Measurements from ENCODE around the gene OR6K3.
"Not testable (repeated sequence)": the region's sequence is repeated elsewhere in the genome, so short reads cannot be mapped to it uniquely, and the experiment has no call there.

The OR6K3 gene, protein sequence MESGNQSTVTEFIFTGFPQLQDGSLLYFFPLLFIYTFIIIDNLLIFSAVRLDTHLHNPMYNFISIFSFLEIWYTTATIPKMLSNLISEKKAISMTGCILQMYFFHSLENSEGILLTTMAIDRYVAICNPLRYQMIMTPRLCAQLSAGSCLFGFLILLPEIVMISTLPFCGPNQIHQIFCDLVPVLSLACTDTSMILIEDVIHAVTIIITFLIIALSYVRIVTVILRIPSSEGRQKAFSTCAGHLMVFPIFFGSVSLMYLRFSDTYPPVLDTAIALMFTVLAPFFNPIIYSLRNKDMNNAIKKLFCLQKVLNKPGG

DNA sequence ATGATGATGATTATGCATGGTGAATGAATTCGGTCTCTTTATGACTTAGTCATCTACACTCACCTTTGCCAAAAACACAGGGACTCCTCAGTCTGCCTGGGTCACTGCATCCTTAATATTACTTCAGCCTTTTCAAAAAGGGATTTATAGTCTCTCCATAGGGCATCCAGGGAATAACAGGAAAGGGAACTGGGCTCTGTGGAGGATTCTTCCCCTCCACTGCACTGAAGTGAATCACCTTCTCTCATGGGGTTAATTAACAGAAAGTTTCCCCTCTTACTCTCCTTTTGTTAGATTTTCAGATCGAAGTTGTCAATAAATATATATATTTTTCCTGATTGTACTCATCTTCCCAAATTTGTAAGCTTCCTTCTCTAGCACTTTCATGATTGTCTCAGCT is at the start of gene OR6K3:
Gene OR6K3, minus strand, starts transcription at position 101 of the 400 bp plus-strand sequence. CDS start 2,605 bp downstream, outside the sequence.
- DNase-seq: no peak

DNA sequence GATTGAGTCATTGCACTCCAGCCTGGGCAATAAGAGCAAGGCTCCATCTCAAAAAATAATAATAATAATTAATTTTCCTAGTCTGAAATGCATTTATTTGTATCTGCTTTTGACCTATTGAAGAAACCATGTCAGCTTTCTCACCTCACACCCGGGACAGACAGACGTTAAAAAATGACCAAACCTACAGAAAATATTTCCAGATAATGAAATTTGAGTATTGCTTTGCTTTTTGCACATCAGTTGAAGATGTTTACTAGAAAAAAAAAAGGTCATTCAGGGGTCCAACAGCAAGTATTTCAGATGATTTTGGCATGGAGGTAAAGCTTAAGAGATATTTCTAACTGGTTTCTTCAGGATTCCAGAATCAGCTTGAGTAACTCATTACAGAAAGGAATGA is 33.9 kb upstream of the OR6K3 start, which contains the start of gene OR6K6:
Gene OR6K6, plus strand, starts transcription at position 301 of the 400 bp plus-strand sequence. CDS start 168 bp downstream, outside the sequence.
- no peak for DNase-seq

DNA sequence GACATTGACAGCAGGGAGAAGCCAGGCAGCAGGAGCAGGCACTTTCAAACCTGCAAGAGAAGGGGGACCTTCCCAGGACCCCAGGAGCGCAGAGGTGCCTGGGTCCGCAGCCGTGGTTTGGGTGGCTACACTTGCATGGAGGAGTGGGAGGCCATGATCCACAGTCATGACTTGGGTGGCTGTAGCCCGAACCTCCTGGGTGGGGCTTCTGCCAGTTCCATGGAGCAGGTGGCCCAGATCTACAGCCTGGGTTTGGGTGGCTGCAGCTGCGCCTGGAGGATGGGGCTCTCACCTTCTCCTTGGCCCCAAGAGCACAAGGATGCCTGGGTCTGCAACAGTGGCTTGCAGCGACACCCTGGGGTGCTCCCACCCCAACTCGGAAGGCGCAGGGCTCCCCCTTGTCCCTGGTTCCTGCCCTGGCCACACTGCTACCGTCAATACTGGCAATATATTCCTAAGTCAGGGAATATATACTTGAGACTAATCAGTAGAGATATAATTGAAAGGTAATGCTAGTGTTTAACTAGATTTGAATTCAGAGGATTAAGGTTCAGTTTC is 31.7 kb upstream of the OR6K3 start:
- no peak for DNase-seq

DNA sequence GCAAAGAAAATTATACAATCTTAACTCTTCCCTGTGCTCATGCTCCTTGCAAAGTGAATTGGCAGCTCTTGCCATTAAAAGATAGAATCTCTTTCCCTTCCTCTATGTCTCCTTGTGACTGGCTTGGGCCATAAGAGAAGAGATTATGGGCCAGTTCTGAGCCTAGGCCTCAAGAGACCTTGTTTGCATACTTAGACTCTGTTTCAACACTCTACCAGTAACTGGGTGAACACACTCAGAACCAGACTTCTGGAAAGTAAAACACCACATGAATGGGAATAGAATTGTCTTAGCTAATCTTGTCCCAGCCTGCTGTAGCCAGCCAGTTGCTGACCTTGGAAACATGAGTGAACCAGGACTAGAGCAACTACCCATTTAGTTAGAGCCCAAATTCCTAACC is 15.3 kb upstream of the OR6K3 start:
- no peak for DNase-seq

DNA sequence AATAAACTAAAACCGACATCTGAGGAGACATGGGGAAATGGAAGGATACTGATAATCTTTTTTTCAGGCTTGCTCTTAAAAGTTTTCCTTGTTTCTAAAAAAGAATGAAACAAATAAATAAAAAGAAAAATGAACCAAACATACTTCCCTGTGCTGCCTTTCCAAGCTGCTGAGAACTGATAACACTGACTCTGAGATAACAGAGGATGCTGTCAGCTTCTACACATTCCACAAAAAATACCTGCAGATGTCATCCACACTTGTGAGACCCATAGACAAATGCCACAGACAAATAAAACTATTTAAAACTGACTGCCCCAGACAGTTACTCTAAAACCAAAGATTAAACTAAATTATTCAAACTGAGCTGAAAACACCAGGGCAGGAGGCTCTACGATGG is 12.0 kb upstream of the OR6K3 start:
- DNase-seq: no peak

DNA sequence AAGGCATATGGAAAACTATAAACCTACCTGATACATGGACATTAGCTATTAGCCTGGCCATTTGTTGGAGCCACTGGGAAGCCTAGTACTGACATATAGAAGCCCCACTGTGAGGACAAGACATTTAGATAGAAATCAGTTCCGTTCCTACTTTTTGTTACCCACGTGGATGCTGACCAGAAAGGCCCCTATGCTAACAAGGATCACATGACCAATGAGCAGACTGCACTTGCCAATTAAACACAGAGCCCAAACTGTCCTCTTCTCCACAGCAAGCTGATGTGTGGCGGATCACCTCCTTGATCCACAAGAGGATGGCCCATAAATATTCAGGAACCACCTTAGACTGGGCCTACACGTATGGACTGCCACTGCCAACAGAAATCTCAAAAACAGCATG is 11.2 kb upstream of the OR6K3 start:
- no peak for DNase-seq

DNA sequence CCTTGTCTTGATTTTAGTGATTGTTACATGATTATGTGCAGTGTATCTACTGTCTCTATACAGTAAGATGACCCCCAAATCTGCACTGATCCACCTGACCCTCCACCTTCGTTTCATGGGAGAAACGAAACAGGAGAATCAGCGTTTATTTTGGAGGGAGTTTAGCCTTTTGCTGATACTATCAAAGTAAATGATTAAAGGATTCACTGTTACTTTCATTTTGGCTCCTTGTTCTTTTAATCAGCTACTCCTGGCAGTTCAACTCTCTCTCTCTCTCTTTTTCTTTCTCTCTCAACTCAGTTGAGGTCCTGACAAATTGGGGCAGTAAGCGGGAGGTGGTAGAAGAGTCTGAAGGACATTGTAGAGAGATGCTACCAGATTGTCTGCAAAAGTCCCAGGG is 9.9 kb upstream of the OR6K3 start:
- no peak for DNase-seq

DNA sequence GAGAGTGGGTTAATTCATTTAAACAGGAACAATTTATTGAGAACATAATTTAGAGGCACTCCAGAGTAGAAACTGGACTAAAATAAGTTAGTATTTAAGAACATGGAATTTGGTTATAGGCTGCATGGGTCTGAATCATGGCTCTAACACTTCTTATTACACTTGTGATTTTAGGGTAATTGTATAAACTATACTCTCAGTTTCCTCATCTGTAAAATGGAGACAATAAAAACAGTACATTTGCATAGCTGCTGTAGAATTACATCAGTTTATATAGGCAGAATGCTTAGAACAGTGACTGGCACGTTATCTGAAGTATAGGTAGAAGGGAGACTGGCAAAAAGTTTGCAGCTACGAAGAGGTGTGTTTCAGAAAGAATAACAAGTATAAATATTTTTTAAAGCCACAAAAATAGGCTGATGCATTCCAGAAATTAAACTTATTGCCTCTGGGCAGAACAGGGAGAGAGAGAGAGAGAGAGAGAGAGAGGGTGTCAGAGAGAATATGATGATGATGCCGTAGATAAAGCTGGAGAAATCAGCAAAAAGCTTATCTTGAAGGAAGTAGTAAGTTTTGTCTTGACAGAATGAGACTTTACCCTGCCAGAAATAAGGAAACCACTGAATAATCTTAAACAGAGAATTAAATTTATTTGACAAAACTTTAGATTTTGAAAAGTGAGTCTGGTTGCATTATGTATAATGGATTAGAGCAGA is 8.1 kb upstream of the OR6K3 start:
- no peak for DNase-seq

DNA sequence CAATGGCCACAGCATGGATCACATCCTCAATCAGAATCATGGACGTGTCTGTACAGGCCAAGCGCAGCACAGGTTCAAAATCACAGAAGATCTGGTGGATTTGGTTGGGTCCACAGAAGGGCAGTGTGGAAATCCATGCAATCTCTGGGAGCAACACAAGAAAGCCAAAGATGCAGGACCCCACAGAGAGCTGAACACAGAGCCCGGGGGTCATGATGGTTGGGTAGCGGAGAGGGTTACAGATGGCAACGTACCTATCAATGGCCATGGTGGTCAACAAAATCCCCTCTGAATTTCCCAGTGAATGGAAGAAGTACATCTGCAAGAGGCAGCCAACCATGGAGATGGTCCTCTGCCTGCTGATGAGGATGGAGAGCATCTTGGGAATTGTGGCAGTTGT is 3.9 kb upstream of the OR6K3 start:
- DNase-seq: no peak

DNA sequence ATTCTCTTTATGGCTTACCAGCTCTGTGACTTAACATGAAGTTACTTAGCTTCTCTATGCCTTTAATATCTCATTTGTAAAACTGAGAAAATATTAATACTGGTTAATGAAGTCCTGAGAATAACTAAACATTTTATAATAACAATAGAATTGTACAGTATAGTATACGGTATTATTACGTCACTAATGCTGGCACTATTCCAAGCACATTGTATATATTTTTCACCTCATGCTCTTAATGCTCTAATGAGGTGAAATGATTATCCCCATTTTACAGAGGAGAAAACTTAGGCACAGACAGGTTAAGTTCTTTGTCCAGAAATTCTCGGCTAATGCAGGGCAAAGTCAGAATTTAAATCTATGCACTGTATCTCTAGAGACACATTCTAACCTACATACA is 856 bp downstream of the OR6K3 start:
- no peak for DNase-seq

DNA sequence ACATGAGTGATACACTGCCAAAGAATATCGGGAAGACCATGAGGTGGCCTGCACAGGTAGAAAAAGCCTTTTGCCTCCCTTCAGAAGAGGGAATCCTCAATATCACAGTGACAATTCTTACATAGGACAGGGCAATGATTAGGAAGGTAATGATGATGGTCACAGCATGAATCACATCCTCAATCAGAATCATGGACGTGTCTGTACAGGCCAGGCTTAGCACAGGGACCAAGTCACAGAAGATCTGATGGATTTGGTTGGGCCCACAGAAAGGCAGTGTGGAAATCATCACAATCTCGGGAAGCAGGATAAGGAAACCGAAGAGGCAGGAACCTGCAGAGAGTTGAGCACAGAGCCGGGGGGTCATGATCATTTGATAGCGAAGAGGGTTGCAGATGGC is 3.2 kb downstream of the OR6K3 start:
- no peak for DNase-seq

DNA sequence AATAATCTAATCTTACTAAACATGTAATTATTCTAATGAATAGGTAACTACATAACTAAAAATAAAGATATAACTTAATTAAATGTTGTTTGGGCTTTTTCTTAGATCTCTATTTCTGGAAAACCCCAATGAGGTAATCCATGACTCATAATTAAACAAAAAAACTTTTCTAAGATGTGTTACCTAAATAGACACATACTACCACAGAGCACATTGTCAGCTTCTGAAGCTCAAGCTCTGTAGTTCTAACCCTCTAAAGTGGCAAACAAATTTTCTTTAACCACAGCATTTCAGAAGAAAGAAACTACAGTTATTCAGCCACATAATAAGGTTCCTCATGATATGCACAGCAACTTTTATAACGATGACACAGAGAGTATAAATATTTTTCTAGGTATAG is 4.2 kb downstream of the OR6K3 start:
- DNase-seq: no peak

DNA sequence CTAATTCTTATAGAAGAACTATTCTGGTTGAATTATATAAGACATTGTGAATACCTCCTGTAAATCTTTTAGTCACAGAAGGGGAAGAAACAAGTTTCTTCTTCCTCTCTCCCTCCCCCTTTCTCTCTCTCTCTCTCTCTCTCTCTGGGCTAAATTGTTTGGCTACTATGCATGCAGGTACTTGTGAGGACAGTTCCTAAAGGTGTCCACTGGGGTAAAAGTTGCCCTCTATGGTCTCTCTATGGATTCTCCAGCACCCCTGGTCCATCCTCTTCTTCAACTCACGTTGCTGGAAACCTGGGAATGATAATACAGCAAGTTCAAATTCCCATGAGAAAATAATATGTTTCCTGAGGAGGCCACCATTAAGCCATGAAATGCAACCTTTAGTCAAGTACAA is 5.8 kb downstream of the OR6K3 start:
- DNase-seq: no peak

DNA sequence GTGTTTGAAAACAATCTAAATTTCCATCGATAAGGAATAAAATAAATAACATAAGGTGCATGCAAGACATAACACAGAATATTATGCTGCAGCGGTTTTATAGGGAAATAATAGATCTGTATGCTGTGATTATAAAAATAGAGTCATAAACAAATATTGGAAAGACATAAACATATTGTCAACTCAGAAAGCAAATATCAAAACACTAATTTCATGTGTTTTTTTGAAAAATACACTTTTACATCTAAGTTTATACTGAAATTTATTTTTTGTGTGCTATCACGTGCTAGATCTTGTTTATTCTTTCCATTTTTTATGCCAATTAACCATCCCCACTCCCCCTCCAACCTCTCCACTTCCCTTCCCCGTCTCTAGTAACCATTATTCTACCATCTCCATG is 9.4 kb downstream of the OR6K3 start:
- no peak for DNase-seq

DNA sequence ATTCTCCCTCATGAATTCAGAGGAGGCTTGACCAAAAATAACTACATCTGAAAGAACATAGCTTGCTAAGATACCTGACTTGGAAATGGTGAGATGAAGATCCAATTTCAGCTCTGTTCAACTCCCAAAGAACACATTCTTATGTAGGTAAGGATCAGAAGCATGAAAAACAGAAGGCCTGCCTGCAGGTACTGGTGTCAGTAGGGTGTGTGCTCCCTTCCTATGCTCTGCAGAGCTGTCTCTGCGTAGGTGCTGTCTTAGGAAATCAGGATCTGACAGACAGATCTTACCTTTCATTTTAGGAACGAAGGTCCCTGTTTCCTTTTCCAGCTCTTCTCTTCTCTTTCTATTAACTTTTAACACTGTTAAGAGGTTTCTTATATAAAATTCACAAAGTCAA is 14.4 kb downstream of the OR6K3 start:
- no peak for DNase-seq

DNA sequence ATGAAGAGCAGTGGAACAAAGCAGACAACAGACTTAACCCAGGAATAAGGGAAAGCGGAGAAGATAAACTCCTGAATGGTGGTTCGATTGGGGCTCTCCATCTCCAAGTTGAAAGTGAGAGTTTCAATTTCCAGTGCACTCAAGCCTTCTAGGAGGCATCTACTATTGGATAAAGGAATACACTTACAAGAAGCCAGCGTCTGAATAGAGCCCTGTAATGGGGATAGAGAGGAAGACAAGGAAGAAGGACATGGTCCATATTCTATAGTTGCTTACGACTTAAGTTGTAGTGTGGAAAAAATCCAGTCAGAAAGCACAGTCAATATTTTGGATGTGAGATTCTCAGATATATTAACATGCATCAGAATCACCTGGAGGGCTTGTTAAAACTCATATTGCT is 20.0 kb downstream of the OR6K3 start, which contains the start of gene OR6K2:
Gene OR6K2, minus strand, starts transcription at position 101 of the 400 bp plus-strand sequence. Its CDS starts 0 bp downstream, at position 101.
- no peak for DNase-seq

DNA sequence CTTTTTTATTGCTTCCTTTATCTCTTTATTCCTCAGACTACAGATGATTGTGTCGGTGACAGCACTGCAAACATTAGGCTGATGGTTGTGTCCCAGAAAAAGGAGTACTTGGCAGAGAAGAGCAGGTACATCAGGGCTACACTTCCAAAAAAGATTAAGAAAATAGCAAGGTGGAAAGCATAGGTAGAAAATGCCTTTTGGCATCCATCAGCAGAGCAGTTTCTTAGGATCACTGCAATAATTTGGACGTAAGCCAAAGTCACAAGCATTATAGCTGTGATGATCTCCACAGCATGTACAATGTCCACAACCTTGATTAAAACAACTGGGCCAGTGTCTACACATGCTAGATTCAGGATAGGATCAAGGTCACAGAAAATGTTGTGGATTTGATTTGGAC is 25.9 kb downstream of the OR6K3 start:
- DNase-seq: no peak

DNA sequence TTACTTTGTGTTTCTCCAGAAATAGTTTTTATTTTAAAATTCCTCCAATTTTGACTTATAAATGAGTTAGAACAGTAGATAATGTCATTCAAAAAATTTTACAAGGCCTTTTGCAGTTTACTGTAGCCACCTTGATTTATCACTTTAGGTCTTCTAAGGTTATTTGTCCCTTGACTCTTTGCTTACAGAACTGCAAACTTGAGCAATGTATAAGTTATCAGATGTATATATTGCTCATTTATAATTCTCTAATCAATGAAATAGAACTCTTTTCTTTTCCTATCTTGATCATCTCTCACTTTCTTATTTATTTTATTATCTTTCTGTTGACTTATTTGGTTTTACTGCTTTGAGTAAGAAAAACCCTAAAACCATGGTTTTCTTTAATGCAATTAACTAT is 28.2 kb downstream of the OR6K3 start:
- DNase-seq: no peak

DNA sequence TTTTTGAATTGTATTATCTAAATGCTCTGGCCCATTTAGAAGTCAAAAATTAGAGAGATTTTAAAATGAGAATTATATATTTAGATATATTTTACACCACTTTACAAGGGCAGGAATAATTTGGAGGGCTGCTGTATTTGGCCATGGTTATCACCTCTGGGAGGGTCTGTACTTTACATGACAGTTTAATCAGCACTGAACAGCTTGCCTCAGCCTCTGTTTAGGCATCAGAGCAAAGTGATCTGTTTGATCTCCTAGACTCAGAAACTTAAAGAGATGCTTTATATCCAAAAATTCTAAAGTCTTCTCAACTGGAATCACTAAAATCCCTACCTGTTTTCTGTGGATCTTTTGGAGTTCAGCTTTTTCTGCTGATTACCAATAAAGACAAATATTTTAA is 28.6 kb downstream of the OR6K3 start:
- DNase-seq: no peak

DNA sequence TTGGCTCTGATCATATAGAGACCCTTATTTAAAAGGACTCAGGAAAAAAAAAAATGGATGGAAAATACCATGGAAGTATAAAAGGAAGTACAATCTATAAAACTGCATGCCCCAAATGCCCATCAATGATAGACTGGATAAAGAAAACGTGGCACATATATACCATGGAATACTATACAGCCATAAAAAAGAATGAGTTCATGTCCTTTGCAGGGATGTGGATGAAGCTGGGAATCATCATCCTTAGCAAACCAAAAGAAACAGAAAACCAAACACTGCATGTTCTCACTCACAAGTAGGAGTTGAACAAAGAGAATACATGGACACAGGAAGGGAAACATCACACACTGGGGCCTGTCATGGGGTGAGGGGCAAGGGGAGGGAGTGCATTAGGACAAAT is 29.4 kb downstream of the OR6K3 start:
- not testable (repeated sequence) for DNase-seq

DNA sequence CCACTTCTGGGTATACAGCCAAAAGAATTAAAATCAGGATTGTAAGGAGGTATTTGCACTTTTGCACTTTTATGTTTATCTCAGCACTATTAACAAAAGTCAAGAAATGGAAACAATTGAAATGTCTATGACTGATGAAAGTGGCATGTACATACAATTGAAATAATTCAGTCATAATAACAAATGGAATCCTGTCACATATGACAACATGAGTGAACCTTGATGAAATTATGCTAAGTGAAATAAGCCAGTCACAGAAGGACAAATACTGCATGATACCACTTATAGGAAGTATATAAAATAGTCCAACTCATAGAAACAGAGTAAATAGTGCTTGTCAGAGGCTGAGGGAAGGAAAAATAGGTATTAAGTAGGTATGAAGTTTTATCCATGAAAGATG is 30.6 kb downstream of the OR6K3 start:
- no peak for DNase-seq

DNA sequence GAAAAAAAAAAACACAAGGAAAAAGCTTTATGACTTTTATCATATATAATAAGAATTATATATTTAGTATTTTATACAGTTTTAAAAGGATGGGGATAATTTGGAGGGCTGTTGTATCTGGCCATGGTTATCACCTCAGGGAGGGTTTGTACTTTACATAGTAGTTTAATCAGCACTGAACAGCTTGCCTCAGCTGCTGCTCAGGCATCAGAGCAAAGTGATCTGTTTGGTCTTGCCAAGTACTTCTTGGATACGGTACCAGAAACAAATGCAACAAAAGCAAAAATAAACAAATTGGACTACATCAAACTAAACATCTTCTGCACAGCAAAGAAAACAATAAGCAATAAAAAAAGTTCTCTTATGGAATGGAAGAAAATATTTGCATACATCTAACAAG is 31.4 kb downstream of the OR6K3 start:
- no peak for DNase-seq

DNA sequence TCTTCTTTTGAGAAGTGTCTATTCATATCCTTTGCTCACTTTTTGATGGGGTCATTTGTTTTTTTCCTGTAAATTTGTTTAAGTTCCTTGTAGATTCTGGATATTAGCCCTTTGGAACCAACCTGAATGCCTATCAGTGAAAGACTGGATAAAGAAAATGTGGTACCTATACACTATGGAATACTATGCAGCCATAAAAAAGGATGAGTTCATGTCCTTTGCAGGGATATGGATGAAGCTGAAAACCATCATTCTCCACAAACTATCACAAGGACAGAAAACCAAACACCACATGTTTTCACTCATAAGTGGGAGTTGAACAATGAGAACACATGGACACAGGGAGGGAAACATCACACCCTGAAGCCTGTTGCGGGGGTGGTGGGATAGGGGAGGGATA is 32.2 kb downstream of the OR6K3 start:
- DNase-seq: not testable (repeated sequence)

DNA sequence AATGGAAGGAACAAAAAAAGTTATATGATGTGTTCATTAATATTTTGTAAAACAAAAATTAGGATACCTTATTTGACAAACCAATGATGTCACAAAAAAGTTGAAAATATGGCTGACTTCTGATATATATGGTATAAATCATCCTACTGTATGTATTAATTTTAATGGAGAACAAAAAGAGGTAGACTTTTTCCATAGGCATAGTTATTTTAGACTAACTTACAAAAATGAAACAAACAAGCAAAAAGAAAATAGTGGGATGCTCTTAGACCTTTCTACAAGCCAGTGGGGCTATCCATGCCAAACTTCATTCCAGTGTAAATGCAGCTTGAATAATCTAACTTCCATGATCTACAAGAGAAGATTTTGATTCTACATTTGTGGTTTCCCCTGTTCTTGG is 33.5 kb downstream of the OR6K3 start:
- DNase-seq: no peak

Data from NCI-H2029 treated with DMSO at 0.1 percent for 48 hours (cell line).